ENCODE results near the gene NCOA3.
"Not testable (repeated sequence)": the region's sequence is repeated elsewhere in the genome, so short reads cannot be mapped to it uniquely, and the experiment has no call there.

Gene NCOA3

DNA sequence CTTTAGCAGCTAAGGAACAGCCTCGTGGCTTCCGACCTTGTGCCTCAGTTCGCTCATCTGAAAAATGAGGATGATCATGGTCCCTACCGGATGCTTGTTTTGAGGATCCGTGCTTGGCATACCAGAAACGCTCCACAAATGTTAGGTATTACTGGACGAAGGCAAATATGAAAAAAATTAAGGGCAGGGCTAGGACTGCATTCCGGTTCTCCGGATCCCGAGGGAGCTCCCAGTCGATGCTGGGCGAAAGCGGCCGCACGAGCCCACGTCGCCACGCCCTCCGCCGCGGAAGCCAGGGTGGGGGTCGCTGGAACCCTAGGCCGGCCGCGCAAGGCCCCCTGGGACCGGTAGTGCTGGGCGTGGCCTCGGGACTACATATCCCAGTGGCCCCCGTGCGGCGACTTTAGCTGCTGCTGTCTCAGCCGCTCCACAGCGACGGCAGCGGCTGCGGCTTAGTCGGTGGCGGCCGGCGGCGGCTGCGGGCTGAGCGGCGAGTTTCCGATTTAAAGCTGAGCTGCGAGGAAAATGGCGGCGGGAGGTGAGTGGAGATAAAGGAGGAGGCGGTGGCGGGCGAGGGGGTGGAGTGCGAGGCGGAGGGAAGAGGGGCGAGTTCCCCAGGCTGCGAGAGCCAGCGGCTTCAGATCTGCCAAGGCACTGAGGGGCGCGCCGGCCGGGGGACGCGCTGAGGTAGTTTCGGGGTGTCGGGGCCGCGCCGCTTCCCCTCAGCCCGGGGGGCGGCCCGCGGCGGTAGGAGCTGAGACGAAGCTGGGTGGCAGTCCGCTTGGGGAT lies at the start of gene NCOA3:
NCOA3 (plus strand) TSS at position 406 of the 789 bp plus-strand sequence. CDS start 120,361 bp downstream, outside the sequence.
- DNase-seq: peak; percentile 74 to 85 (median 79)

- DNase-seq: no peak
Measured at GRCh38 chr20:47452736-47453161, 48.9 kb upstream of the NCOA3 start.

GRCh38 chr20:47453167-47453782 lies 48.4 kb upstream of the NCOA3 start:
- no peak for DNase-seq

- no peak for DNase-seq
Measured at GRCh38 chr20:47454298-47455132, 47.2 kb upstream of the NCOA3 start.

DNA sequence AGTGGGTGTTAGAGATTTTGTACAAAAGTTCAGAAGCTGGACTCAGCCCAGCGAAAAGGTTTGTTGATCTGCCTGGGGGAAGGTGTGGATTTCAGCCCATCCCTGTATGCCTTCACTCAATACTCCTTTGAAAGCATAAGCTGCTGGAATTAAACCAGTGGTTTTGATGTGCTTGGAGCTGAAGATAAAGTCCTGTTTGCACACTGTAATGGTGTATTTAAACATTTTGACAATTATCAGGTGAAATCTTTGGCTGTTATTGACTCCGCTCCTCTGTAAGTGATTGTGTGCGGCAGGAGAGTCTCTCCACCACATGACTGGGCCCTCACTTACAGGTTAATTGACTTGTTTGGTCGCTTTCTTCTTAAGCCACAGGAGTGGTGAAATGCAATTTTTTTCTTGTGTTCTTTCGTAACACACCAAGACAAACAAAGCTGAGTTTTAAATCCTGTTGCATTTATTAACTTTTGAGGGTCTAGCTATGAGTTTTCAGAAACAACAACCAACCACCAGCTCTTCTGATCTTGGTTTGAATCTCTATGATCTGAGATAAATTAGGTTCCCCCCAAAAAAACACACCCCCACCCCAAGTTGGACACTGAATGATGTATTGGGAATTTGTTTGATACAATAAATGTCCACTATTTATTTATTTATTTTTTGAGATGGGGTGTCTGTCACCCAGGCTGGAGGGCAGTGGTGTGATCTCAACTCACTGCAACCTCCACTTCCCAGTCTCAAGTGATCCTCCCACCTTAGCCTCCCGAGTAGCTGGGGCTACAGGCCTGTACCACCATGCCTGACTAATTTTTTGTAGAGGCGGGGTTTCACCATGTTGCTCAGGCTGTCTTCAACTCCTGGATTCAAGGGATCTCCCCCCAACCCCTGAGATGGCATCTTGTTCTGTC lies 46.3 kb upstream of the NCOA3 start:
- no peak for DNase-seq

DNA sequence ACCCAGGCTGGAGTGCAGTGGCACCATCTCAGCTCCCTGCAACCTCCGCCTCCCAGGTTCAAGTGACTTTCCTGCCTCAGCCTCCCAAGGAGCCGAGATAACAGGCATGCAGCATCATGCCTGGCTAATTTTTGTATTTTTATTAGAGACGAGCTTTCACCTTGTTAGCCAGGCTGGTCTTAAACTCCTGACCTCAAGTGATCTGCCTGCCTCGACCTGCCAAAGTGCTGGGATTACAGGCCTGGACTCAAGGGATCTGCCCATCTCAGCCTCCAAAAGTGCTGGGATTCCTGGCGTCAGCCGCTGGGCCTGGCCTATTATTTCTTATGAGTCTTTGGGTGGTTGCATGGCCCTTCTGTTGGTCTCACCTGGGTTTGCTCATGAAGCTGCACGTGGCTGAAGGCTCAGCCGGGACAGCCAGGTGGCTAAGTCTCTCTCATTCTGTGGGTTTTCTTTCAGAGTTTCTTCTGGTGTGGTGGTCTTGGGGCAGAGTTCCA lies 45.6 kb upstream of the NCOA3 start:
- DNase-seq: no peak

GRCh38 chr20:47456952-47457724 lies 44.5 kb upstream of the NCOA3 start:
- no peak for DNase-seq

DNA sequence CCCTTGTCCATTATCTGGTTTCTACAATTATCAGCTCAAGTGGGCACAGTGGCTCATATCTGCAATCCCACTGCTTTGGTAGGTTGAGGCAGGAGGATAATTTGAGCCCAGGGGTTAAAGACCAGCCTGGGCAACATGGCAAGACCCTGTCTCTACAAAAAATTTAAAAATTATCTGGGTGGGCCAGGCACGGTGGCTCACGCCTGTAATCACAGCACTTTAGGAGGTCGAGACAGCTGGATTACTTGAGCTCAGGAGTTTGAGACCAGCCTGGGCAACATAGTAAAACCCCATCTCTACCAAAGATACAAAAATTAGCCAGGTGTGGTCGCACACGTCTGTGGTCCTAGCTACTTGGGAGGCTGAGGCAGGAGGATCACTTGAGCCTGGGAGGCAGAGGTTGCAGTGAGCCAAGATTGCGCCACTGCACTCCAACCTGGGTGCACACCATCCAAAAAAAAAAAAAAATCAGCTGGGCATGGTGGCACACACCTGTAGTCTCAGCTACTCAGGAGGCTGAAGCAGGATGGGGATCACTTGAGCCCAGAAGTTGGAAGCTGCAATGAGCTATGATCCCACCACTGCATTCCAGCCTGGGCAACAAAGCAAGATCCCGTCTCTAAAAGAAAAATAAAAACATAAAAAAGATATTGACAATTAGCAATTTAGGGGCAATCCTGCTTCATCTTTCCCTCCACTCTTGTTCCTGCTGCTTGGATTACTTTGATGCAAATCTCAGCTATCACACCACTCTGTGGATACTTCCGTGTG lies 43.2 kb upstream of the NCOA3 start:
- DNase-seq: not testable (repeated sequence)

DNA sequence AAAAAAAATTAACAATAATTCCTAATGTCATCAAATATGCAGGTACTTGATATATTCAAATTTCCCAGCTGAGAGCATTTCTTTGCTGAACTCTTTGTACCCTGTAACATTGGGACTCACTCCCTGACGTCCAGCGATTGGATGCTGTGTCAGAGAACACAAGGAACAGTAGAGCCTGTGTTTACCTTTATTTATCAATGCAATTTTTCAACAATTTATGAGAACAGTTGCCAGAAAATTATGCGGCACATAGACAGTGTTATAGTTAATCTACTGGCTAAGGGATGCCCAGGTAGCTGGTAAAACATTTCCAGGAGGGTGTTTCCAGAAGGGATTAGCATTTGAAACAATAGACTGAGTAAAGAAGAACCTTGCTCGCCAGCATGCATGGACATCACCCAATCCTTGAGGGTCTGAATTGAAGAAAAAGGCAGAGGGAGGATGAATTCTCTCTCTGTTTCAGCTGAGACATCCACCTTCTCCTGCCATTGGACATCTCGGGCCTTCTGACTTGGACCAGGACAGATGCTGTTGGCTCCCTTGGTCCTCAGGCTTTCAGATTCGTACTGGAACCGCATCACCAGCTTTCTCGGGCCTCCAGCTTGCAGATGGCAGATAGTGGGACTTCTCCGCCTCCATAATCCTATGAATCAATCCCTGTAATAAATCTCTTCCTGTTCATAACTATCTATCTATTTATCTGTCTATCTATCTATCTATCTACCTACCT lies 42.2 kb upstream of the NCOA3 start:
- DNase-seq: no peak

DNA sequence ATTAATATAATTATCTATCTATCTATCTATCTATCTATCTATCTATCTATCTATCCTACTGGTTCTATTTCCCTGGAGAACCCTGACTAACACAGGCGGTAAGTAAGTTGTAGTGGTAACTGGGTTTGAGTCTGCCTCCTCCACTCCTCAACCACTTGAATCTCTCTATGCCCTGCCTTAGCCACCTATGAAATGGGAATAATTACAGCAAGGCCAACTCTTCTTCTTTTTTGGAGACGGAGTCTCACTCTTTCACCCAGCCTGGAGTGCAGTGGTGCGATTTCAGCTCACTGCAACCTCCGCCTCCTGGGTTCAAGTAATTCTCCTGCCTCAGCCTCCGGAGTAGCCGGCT lies 41.0 kb upstream of the NCOA3 start:
- DNase-seq: not testable (repeated sequence)

GRCh38 chr20:47461120-47461685 lies 40.5 kb upstream of the NCOA3 start:
- DNase-seq: no peak

DNA sequence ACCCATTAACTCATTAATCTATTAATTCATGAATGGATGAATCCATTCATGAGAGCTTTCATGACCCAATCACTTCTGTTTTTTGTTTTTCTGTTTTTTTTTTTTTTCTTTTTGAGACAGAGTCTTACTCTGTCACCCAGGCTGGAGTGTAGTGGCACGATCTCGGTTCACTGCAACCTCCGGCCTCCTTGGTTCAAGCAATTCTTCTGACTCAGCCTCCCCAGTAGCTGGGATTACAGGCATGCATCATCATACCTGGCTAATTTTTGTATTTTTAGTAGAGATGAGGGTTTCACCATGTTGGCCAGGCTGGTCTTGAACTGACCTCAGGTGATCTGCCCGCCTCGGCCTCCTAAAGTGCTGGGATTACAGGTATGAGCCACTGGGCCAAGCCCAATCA lies 39.8 kb upstream of the NCOA3 start:
- DNase-seq: not testable (repeated sequence)

GRCh38 chr20:47464380-47465101 lies 37.1 kb upstream of the NCOA3 start:
- no peak for DNase-seq

DNA sequence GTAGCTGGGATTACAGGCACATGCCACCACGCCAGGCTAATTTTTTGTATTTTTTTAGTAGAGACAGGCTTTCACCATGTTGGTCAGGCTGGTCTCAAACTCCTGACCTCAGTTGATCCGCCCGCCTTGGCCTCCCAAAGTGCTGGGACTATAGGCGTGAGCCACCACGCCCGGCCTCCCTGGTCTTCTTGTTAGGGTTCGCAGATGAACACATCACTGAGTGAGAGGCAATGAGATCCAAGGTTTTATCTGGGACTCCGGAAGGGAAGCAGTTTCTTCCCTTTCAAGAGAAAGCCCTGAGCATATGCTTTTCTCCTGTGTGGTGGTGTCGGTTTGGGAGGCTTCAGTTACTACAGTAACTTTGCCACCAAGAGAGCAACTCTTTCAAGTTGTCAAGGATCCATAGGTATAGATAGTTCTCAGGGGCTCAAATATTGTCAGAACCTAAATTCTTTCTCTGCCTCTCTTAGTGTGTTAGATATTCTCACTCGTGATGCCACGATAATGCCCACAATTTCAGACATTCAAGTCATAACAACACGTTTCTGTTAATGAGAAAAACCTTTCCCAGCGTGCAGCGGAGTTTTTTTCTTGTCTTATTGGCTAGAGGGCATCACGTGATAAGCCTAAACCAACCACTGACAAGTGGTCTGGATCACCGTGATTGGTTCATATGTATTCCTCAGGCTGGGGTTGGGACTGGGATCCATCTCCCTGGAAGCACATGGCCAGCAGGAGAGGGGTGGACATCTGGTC lies 36.2 kb upstream of the NCOA3 start:
- no peak for DNase-seq

GRCh38 chr20:47466213-47466612 lies 35.5 kb upstream of the NCOA3 start:
- DNase-seq: no peak

GRCh38 chr20:47466704-47467459 lies 34.8 kb upstream of the NCOA3 start:
- no peak for DNase-seq
